ENCODE results near the gene PLA2G2C. TPM values are rescaled to one million over a fixed set of nuclear protein-coding genes. Genes with fewer than 3 reads are reported as not detected.
A peak's percentile ranks its signal among the peaks of the same experiment; 100 is the strongest.

PLA2G2C gene
- total RNA-seq, 1 donor from 2014 or later: not detected

- DNase-seq (ENCODE audit: low spot score): no peak
Measured at GRCh38 chr1:20184481-20184900, 1.8 kb downstream of the PLA2G2C start.

GRCh38 chr1:20183616-20184271 is 2.6 kb downstream of the PLA2G2C start:
- no peak for DNase-seq (ENCODE audit: low spot score)

GRCh38 chr1:20183035-20183434 is 3.3 kb downstream of the PLA2G2C start:
- DNase-seq (ENCODE audit: low spot score): peak; percentile 67

- no peak for DNase-seq (ENCODE audit: low spot score)
Measured at GRCh38 chr1:20182415-20182814, 3.9 kb downstream of the PLA2G2C start.

GRCh38 chr1:20180844-20181207 is 5.5 kb downstream of the PLA2G2C start:
- no peak for DNase-seq (ENCODE audit: low spot score)

GRCh38 chr1:20180129-20180843 is 6.0 kb downstream of the PLA2G2C start:
- no peak for DNase-seq (ENCODE audit: low spot score)

- no peak for DNase-seq (ENCODE audit: low spot score)
Measured at GRCh38 chr1:20179371-20180128, 6.8 kb downstream of the PLA2G2C start.

GRCh38 chr1:20178634-20179370 is 7.5 kb downstream of the PLA2G2C start:
- DNase-seq (ENCODE audit: low spot score): no peak

- no peak for DNase-seq (ENCODE audit: low spot score)
Measured at GRCh38 chr1:20174937-20175666, 11.2 kb downstream of the PLA2G2C start.

- DNase-seq (ENCODE audit: low spot score): no peak
Measured at GRCh38 chr1:20172033-20172590, 14.2 kb downstream of the PLA2G2C start.

- no peak for DNase-seq (ENCODE audit: low spot score)
Measured at GRCh38 chr1:20169932-20170331, 16.4 kb downstream of the PLA2G2C start.

- no peak for DNase-seq (ENCODE audit: low spot score)
Measured at GRCh38 chr1:20168564-20169491, 17.5 kb downstream of the PLA2G2C start.

GRCh38 chr1:20167126-20167525 is 19.2 kb downstream of the PLA2G2C start:
- DNase-seq (ENCODE audit: low spot score): no peak

- DNase-seq (ENCODE audit: low spot score): no peak
Measured at GRCh38 chr1:20166051-20166450, 20.3 kb downstream of the PLA2G2C start.

GRCh38 chr1:20165522-20165951 is 20.8 kb downstream of the PLA2G2C start:
- DNase-seq (ENCODE audit: low spot score): no peak

GRCh38 chr1:20164694-20165202 is 21.6 kb downstream of the PLA2G2C start:
- peak; percentile 52 for DNase-seq (ENCODE audit: low spot score)

GRCh38 chr1:20160034-20160433 is 26.3 kb downstream of the PLA2G2C start:
- no peak for DNase-seq (ENCODE audit: low spot score)

GRCh38 chr1:20158358-20159070 is 27.8 kb downstream of the PLA2G2C start:
- DNase-seq (ENCODE audit: low spot score): no peak

GRCh38 chr1:20154301-20154831 is 32.0 kb downstream of the PLA2G2C start:
- peak; percentile 32 for DNase-seq (ENCODE audit: low spot score)
